ENCODE results near the gene LYPD6B.

LYPD6B gene

DNA sequence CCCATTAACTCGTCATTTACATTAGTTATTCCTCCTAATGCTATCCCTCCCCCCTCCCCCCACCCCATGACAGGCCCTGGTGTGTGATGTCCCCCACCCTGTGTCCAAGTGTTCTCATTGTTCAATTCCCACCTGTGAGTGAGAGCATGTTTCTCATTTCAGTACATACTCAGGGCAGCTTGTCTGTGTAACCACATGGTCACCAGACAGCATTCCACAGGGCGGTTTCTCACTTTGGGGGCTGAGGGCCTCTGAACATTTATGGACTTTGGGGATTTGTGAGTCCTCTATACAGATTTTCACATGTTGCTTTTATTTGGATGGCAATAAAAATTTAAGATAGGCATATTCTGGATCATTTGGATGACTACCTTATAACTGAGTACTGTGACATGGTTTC lies 84.0 kb downstream of the LYPD6B start:
- H3K27me3 ChIP-seq (ENCODE audit: control insufficient read depth, insufficient read depth, low read length): no peaks in the 10 kb centered on the region
- TF ChIP-seq, protein P1, sequence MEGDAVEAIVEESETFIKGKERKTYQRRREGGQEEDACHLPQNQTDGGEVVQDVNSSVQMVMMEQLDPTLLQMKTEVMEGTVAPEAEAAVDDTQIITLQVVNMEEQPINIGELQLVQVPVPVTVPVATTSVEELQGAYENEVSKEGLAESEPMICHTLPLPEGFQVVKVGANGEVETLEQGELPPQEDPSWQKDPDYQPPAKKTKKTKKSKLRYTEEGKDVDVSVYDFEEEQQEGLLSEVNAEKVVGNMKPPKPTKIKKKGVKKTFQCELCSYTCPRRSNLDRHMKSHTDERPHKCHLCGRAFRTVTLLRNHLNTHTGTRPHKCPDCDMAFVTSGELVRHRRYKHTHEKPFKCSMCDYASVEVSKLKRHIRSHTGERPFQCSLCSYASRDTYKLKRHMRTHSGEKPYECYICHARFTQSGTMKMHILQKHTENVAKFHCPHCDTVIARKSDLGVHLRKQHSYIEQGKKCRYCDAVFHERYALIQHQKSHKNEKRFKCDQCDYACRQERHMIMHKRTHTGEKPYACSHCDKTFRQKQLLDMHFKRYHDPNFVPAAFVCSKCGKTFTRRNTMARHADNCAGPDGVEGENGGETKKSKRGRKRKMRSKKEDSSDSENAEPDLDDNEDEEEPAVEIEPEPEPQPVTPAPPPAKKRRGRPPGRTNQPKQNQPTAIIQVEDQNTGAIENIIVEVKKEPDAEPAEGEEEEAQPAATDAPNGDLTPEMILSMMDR (IDR thresholded peaks at IDR 0.05): no peak
- H3K4me1 ChIP-seq: peaks cover 8% of the 10 kb centered on the region
- no peaks in the 10 kb centered on the region for H3K9me3 ChIP-seq (ENCODE audit: control insufficient read depth, low read length)
- H3K27ac ChIP-seq: no peak overlapping the region
- H3K36me3 ChIP-seq (ENCODE audit: control insufficient read depth, insufficient read depth, low read length): no peaks in the 10 kb centered on the region
- H3K4me3 ChIP-seq (ENCODE audit: low read depth, low read length): no peak overlapping the region
- no peak overlapping the region for H3K9ac ChIP-seq
- H2AFZ ChIP-seq: no peak overlapping the region
- H3K4me2 ChIP-seq (ENCODE audit: low read length): no peak overlapping the region
- no peaks in the 10 kb centered on the region for H3K79me2 ChIP-seq

DNA sequence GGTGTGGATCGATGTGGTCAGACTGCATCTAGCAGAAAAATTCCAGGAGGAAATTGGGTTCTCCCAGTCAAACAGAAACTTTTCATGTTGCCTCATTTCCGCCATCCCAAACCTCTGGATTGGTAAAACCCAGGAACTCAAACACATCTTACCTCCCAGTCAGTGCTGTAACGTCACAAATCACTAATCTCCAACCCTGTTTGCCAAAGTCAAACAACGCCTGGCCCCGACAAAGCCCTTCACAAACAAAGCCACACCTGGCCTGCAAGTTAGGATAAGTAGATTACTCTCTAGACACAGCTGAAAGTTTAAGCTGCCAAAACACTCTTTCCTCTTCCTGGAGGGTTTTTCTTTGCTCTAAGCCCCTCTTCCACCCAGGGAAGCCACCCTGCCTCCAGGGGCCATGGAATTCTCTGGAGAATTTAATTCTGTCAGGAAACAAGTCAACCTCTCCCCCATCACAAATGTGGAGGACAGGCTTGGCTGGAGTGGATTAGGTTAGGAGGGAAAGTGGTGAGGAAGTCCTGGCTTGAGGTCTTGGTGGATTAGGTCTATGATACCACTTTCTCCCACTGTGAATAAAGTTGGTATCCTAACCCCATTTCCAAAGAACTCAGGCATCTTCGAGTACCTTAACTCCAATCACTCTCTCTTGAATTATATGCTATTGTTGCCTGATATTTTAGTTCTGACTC lies 86.7 kb downstream of the LYPD6B start:
- Histone ChIP-seq H3K36me3 (ENCODE audit: control insufficient read depth, insufficient read depth, low read length) (no peaks in the 10 kb centered on the region), H3K27ac (no peak overlapping the region), H3K4me1 (no peaks in the 10 kb centered on the region), H3K9ac (no peak overlapping the region), H3K4me2 (ENCODE audit: low read length) (no peak overlapping the region), H3K27me3 (ENCODE audit: control insufficient read depth, insufficient read depth, low read length) (no peaks in the 10 kb centered on the region), H3K4me3 (ENCODE audit: low read depth, low read length) (no peak overlapping the region), H2AFZ (no peak overlapping the region), H3K9me3 (ENCODE audit: control insufficient read depth, low read length) (no peaks in the 10 kb centered on the region), H3K79me2 (no peaks in the 10 kb centered on the region)
- TF ChIP-seq, protein P1 (IDR thresholded peaks at IDR 0.05): no peak

DNA sequence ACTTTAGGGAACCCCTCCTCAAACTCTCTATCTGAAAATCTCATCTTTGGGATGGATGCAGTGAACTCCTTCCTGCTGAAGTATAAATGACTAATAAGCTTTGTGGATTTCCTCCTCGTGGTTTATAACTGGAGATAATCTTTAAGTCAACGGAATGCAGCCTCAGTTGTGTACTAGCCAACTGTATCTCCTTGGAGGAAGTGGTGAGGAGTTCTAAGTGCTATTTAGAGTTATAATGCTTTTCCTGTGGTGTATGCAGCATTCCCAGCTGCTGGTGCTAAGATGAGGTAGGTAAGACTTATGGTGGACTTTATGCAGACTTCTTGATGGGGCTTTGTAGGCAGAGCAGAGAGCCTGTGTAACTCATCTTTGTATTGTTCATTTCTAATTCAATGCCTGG lies 90.9 kb downstream of the LYPD6B start:
- no peak overlapping the region for H3K4me3 ChIP-seq (ENCODE audit: low read depth, low read length)
- no peaks in the 10 kb centered on the region for H3K4me1 ChIP-seq

DNA sequence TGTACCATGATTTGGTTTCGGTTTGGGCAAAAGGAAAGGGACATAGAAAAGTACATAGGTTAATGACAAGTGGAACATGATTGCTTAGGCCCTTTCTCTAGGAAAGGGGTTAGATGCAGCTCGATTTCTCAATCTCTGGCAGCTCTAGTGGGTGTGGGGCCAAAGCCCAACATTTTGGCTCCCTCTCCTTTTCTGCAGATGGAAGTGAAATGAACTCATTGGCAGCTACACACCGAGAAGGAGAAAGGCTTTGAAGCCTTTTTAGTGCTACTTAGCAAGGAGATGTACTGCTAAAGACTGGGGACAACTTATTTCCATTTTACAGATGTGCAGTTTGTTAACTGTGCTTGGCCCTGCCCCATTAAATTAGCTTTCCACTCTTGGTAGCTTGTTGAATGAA lies 93.8 kb downstream of the LYPD6B start:
- H3K4me3 ChIP-seq (ENCODE audit: low read depth, low read length): no peak overlapping the region
- no peaks in the 10 kb centered on the region for H3K27me3 ChIP-seq (ENCODE audit: control insufficient read depth, insufficient read depth, low read length)
- H2AFZ ChIP-seq: no peak overlapping the region
- no peak overlapping the region for H3K27ac ChIP-seq
- H3K36me3 ChIP-seq (ENCODE audit: control insufficient read depth, insufficient read depth, low read length): no peaks in the 10 kb centered on the region
- TF ChIP-seq, protein P1 (IDR thresholded peaks at IDR 0.05): no peak
- H3K79me2 ChIP-seq: no peaks in the 10 kb centered on the region
- H3K9me3 ChIP-seq (ENCODE audit: control insufficient read depth, low read length): no peaks in the 10 kb centered on the region
- H3K9ac ChIP-seq: no peak overlapping the region
- no peak overlapping the region for H3K4me2 ChIP-seq (ENCODE audit: low read length)
- H3K4me1 ChIP-seq: no peaks in the 10 kb centered on the region

More for the DNA sequence above, 90.9 kb downstream of the LYPD6B start:
- Histone ChIP-seq H3K36me3 (ENCODE audit: control insufficient read depth, insufficient read depth, low read length) (no peaks in the 10 kb centered on the region), H3K27ac (no peak overlapping the region), H3K79me2 (no peaks in the 10 kb centered on the region), H3K4me2 (ENCODE audit: low read length) (no peak overlapping the region), H3K9me3 (ENCODE audit: control insufficient read depth, low read length) (no peaks in the 10 kb centered on the region), H2AFZ (no peak overlapping the region), H3K9ac (no peak overlapping the region), H3K27me3 (ENCODE audit: control insufficient read depth, insufficient read depth, low read length) (no peaks in the 10 kb centered on the region)
- TF ChIP-seq, protein P1 (IDR thresholded peaks at IDR 0.05): no peak

DNA sequence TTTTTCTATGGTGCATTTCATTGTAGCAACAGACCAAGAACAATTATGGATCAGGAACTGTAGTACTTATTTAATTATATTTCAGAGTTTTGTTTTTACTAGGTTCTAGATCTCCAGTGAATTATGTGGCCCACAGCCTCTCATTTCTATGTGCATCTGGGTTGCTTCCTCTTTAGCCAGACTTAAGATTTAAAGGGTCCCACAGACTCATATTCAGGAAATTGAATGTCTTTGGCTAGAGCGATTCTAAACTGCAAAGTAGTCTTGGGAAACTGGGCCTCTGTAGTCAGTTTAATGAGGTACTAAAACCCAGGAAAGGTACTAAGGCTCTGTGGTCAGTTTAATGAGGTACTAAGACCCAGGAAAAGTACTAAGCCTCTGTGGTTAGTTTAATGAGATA lies 94.4 kb downstream of the LYPD6B start:
- H3K9me3 ChIP-seq (ENCODE audit: control insufficient read depth, low read length): no peaks in the 10 kb centered on the region

More for the DNA sequence above, 94.4 kb downstream of the LYPD6B start:
- Histone ChIP-seq H3K79me2 (no peaks in the 10 kb centered on the region), H2AFZ (no peak overlapping the region), H3K4me1 (no peaks in the 10 kb centered on the region), H3K4me2 (ENCODE audit: low read length) (no peak overlapping the region), H3K36me3 (ENCODE audit: control insufficient read depth, insufficient read depth, low read length) (no peaks in the 10 kb centered on the region), H3K27ac (no peak overlapping the region), H3K4me3 (ENCODE audit: low read depth, low read length) (no peak overlapping the region), H3K9ac (no peak overlapping the region), H3K27me3 (ENCODE audit: control insufficient read depth, insufficient read depth, low read length) (no peaks in the 10 kb centered on the region)
- TF ChIP-seq, protein P1 (IDR thresholded peaks at IDR 0.05): no peak
